Activated CD4-positive, alpha-beta T cell treated with anti-CD3 and anti-CD28 coated beads, Interleukin-10, Interleukin-2, amounts not matched to agents 100 ng/mL and 50 ng/mL, durations not matched to agents 16 hours and 8 hours (primary cell): ENCODE data around the gene FOXR2.

Source experiments
- DNase-seq: peaks from one replicate; pipeline ENCODE4 v3.0.0-alpha.2; 2020

The FOXR2 gene

DNA sequence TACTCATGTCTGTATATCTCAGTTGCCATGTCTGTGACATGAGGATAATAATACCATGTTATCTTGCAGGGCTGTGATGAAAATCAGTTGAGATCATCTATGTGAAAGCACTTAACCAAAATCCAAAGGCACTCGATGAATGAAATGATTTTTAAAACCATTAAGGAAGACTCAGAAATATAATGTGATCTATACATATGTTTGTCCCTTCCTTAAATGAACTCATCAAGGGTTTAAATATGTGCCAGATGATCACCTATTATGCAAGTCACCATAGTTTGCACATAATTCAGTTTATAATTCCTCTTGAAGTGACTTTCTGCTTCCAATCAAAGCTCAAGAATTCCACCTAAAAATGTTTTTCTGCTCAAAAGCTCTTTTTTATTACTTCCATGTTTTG, at the start of gene FOXR2:
FOXR2 (plus strand) TSS at position 301 of the 400 bp plus-strand sequence. CDS start 312 bp downstream, outside the sequence.
- no peak for DNase-seq

GRCh38 chrX:55579115-55579514, 44.1 kb upstream of the FOXR2 start:
- DNase-seq: no peak

- no peak for DNase-seq
These were observed 40.8 kb upstream of the FOXR2 start for GRCh38 chrX:55582447-55582846.

DNA sequence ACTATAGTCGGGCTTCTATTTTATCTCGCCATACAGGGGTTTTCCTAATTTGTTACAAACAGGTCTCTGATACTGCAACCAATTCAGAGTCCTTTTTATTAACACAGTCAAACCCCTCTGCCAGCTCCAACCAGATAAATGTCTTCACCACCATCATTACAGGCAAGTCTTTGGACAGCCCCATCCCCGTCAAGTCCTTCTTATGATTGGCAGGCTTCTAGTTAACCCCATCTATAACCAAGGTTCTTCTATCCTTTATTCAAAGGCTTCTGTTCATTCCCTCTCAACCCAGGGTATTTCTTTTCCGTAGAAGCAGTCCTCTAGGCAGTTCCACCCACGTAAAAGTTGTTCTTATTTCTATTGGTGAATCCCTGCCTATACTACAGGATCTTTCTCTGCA, 29.9 kb upstream of the FOXR2 start:
- no peak for DNase-seq

DNA sequence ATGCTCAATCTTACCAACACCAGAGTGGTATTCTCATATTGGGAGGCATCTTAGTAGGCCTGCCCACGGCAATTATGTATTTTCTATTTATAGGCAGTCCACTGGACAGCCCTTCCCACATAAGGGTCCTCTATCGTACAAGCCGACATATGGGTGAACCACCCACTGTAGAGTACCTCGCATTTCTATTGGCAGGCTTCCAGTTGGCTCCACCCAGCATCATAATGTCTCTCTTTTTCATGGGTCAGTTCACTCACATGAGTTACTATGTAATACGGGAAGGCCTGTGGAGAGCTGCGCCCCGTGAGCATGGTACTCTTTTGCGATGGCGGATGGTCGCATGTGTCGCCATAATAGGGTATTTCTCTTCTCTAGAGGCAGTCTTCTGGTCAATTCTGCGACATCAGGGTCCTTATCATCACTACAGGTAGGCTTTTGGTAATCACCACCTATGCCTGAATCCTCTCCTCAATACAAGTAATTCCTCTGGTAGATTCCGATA, 29.4 kb upstream of the FOXR2 start:
- no peak for DNase-seq

- DNase-seq: no peak
These were observed 24.9 kb upstream of the FOXR2 start for GRCh38 chrX:55598333-55598732.

DNA sequence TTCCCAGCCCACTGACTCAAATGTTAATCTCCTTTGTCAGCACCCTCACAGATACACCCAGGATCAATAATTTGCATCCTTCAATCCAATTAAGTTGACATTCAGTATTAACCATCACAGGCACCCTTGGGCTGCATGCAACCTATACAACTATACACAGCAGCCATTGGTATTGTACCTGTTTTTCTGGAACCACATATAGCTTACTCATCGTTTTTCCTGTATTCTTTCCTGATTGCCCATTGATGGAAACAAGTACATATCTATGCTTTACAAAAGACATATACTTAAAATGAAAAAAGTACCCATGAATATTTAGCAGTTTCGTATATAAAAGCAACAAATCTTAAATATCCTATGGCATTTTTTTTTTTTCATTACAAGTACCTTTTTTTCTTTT, 3.7 kb upstream of the FOXR2 start:
- DNase-seq: no peak

DNA sequence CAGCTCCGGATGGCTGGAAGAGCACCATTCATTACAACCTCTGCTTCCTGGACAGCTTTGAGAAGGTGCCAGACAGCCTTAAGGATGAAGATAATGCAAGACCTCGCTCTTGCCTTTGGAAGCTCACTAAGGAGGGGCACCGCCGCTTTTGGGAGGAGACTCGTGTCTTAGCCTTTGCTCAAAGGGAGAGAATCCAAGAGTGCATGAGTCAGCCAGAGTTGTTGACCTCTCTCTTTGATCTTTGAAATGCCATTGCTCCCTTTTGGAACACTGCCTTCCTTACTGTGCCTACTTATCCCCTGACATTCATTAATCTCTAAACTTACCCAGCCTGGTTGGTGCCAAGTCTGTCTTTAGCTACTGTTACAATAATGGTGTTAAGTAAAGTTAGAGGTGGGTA, 1.2 kb downstream of the FOXR2 start:
- DNase-seq: no peak

- DNase-seq: no peak
These were observed 12.9 kb downstream of the FOXR2 start for GRCh38 chrX:55636109-55636508.

DNA sequence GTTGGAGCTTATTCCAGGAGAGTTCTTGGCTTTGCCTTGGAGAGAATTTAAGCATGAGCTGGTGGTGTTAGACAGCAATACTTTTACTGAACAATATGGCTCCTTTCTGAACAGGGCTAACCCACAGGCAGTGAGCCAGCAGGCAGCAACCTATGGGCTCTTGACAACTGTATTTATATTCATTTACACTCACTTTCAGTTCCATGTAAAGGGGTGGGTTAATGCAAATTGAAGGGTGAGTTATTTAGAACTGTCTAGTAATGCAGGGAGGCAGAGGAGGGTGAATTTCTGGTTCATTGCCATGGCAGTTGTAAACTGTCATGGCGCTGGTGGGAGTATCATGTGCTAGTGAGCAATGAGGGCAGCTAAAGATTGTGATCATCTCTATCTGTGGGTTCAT, 15.7 kb downstream of the FOXR2 start:
- DNase-seq: no peak

DNA sequence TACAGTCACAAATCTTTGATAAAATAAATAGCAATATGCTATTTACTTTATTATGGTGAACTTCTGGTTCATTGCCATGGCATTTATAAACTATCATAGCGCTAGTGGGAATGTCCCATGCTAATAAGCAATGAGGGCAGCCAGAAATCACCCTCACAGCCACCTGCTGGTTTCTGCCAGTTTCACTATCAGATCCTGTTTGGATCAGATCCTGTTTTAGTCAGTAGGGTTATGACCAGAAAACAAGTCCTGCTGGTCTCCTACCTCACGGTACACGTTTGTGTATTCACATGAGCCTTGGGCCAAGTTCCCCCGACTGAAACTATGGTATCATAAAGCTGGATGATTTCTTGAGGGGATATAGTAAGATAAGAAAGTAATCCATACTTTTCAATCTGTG, 17.7 kb downstream of the FOXR2 start:
- no peak for DNase-seq

GRCh38 chrX:55648434-55648833, 25.2 kb downstream of the FOXR2 start:
- no peak for DNase-seq

DNA sequence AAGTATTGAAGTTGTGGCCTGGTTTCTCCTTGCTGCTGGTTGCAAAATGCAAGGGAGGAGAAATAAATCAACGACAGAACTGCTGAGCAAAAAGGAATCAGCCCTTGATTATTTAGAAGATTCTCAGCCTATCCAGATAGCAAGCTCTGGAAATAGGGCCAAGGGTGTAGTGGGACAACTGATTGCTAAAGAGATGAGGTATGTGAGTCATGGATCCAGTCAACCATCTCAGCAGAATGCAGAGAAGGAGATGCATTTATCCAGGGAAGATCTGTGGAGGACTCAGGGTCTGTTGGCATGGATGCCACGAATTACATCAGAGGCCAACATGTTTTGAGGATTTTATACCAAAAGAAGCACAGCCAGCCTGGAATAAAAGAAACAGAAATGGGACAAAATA, 36.7 kb downstream of the FOXR2 start:
- no peak for DNase-seq

DNA sequence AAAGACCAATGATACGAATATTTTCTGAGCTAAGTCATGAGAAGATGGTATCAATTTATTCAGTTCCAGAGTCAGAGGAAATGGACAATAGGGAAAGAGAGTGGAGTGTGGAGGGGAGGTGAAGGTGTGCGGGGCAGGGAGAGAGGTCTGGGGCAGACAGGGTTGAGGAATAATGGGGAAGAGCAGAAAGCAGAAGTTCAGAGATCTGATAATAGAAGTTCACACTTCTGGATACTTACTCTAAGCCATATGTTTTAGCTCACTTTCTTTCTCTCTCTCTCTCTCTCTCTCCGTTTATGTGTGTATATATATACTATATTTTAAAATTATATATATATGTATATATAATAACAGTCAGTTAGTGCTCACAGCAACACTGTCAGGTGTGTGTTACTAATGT, 40.4 kb downstream of the FOXR2 start:
- DNase-seq: no peak

DNA sequence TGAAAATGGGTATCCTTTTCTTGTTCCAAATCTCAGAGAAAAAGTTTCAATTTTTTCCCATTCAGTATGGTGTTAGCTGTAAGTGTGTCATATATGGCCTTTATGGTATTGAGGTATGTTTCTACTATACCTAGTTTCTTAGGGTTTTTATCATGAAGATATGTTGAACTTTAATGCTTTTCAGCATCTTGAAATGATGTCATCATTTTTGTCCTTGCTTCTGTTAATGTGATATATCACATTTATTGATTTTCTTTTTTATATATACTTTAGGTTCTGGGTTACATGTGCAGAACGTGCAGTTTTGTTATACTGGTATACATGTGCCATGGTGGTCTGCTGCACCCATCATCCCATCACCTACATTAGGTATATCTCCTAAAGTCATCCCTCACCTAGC, 44.9 kb downstream of the FOXR2 start:
- no peak for DNase-seq
